ENCODE results near the gene KIAA1328. TPM values are rescaled to one million over a fixed set of nuclear protein-coding genes. Genes with fewer than 3 reads are reported as not detected.

Gene KIAA1328
- polyA plus RNA-seq, 1 of the 3 experiments (the other 2 are of a cell fraction), result 2.6 TPM

- TF ChIP-seq PBX3 (IDR thresholded peaks at IDR 0.05), result no peak
- TF ChIP-seq CHD2 (IDR thresholded peaks at IDR 0.05; ENCODE audit: low read length, partially characterized antibody), result no peak
- no peak for TF ChIP-seq USF2 (IDR thresholded peaks at IDR 0.05; ENCODE audit: borderline replicate concordance, low read depth, low read length)
- TF ChIP-seq MEF2A (IDR thresholded peaks at IDR 0.05; ENCODE audit: borderline replicate concordance, low read depth), result no peak
- no peak for TF ChIP-seq RFX5 (IDR thresholded peaks at IDR 0.05; ENCODE audit: low read length)
Observed at GRCh38 chr18:37122877-37123276, 293.9 kb downstream of the KIAA1328 start (continued).

GRCh38 chr18:37124516-37124915 is 295.6 kb downstream of the KIAA1328 start:
- peak overlapping the region in 1 of 2 experiments; percentile 64; a peak in 1 of 4 replicates for H3K27ac ChIP-seq (ENCODE audit: low read depth in 2 of 2, low read length in 1 of 2)
- no peaks in the 10 kb centered on the region for H3K79me2 ChIP-seq (ENCODE audit: insufficient read depth)
- TF ChIP-seq FOSL2 (IDR thresholded peaks at IDR 0.05; ENCODE audit: borderline replicate concordance, low read depth), result no peak
- TF ChIP-seq JUND (IDR thresholded peaks at IDR 0.05), result no peak
- no peak for TF ChIP-seq NRF1 (IDR thresholded peaks at IDR 0.05; ENCODE audit: low read depth, low read length)
- no peak for TF ChIP-seq GABPA (IDR thresholded peaks at IDR 0.05; ENCODE audit: low read depth)
- no peak for TF ChIP-seq CHD2 (IDR thresholded peaks at IDR 0.05; ENCODE audit: low read length, partially characterized antibody)
- no peak for TF ChIP-seq PBX3 (IDR thresholded peaks at IDR 0.05)
- TF ChIP-seq TAF1 (IDR thresholded peaks at IDR 0.05; ENCODE audit: borderline replicate concordance, low read depth, low read length), result no peak
- no peak overlapping the region for H3K9ac ChIP-seq
- ChIA-PET CTCF (no interaction called here), POLR2A (no interaction called here)
- H3K4me2 ChIP-seq, result no peak overlapping the region
- H3F3A ChIP-seq (replicated peaks; ENCODE audit: insufficient read depth), result no peaks in the 10 kb centered on the region
- DNase-seq, result no peak
- H3K9me3 ChIP-seq, result no peaks in the 10 kb centered on the region
- no peaks in the 10 kb centered on the region for H3K36me3 ChIP-seq (replicated peaks in 1 of 2; ENCODE audit: control insufficient read depth in 1 of 2, insufficient read depth in 2 of 2, low read length in 1 of 2)
- no peak overlapping the region for H3K4me3 ChIP-seq (ENCODE audit: low read depth in 2 of 2, low read length in 1 of 2)
- no peaks in the 10 kb centered on the region for H3K27me3 ChIP-seq (ENCODE audit: insufficient read depth)
- H2AFZ ChIP-seq (ENCODE audit: low read depth), result no peak overlapping the region
- H3K9me2 ChIP-seq, result no peaks in the 10 kb centered on the region
- H3K4me1 ChIP-seq (ENCODE audit: control insufficient read depth in 1 of 2, insufficient read depth in 2 of 2, low read depth in 1 of 2, low read length in 1 of 2), result no peaks in the 10 kb centered on the region
- 53% methylated on average over 2 of the region's 2 CpGs for WGBS (ENCODE audit: low lambda C conversion rate)
- H4K20me1 ChIP-seq (ENCODE audit: insufficient read depth), result no peaks in the 10 kb centered on the region

- no peaks in the 10 kb centered on the region for H3K27me3 ChIP-seq (ENCODE audit: insufficient read depth)
- no peak overlapping the region for H3K4me2 ChIP-seq
- ChIA-PET CTCF (no interaction called here), POLR2A (no interaction called here)
- no peaks in the 10 kb centered on the region for H3K4me1 ChIP-seq (ENCODE audit: control insufficient read depth in 1 of 2, insufficient read depth in 2 of 2, low read depth in 1 of 2, low read length in 1 of 2)
- H3K9me3 ChIP-seq, result no peaks in the 10 kb centered on the region
- H3K79me2 ChIP-seq (ENCODE audit: insufficient read depth), result no peaks in the 10 kb centered on the region
- WGBS (ENCODE audit: low lambda C conversion rate), result 45% methylated on average over 4 of the region's 4 CpGs
- no peaks in the 10 kb centered on the region for H3F3A ChIP-seq (replicated peaks; ENCODE audit: insufficient read depth)
- no peak overlapping the region for H3K27ac ChIP-seq (ENCODE audit: low read depth in 2 of 2, low read length in 1 of 2)
- H3K9me2 ChIP-seq, result no peaks in the 10 kb centered on the region
- H2AFZ ChIP-seq (ENCODE audit: low read depth), result no peak overlapping the region
- DNase-seq, result no peak
- no peaks in the 10 kb centered on the region for H3K36me3 ChIP-seq (replicated peaks in 1 of 2; ENCODE audit: control insufficient read depth in 1 of 2, insufficient read depth in 2 of 2, low read length in 1 of 2)
- H3K4me3 ChIP-seq (ENCODE audit: low read depth in 2 of 2, low read length in 1 of 2), result no peak overlapping the region
- H3K9ac ChIP-seq, result no peak overlapping the region
- no peaks in the 10 kb centered on the region for H4K20me1 ChIP-seq (ENCODE audit: insufficient read depth)
- TF ChIP-seq USF2 (IDR thresholded peaks at IDR 0.05; ENCODE audit: borderline replicate concordance, low read depth, low read length) (no peak), USF1 (IDR thresholded peaks at IDR 0.05; ENCODE audit: borderline replicate concordance, low read depth) (no peak), MXI1 (IDR thresholded peaks at IDR 0.05; ENCODE audit: low read depth, low read length) (no peak), CHD2 (IDR thresholded peaks at IDR 0.05; ENCODE audit: low read length, partially characterized antibody) (no peak), POLR2AphosphoS5 (IDR thresholded peaks at IDR 0.05; ENCODE audit: low read depth, low read length) (no peak), RXRA (IDR thresholded peaks at IDR 0.05; ENCODE audit: borderline replicate concordance, low read depth) (no peak), PBX3 (IDR thresholded peaks at IDR 0.05) (no peak), MEF2A (IDR thresholded peaks at IDR 0.05; ENCODE audit: borderline replicate concordance, low read depth) (no peak), ZBTB33 (IDR thresholded peaks at IDR 0.05; ENCODE audit: borderline replicate concordance, low read depth) (no peak), EZH2phosphoT487 (IDR thresholded peaks at IDR 0.05; ENCODE audit: borderline replicate concordance, low read depth) (no peak)
Observed at GRCh38 chr18:37135177-37135576, 306.2 kb downstream of the KIAA1328 start.

All from SK-N-SH (cell line).